ENCODE results near the gene MRPL14.
"Not testable (repeated sequence)": the region's sequence is repeated elsewhere in the genome, so short reads cannot be mapped to it uniquely, and the experiment has no call there.

MRPL14 gene

GRCh38 chr6:44149369-44150012, 22.2 kb upstream of the MRPL14 start:
- no peak for DNase-seq (ENCODE audit: low spot score)

- no peak for DNase-seq (ENCODE audit: low spot score)
These were observed 21.1 kb upstream of the MRPL14 start for GRCh38 chr6:44148306-44148705.

- DNase-seq (ENCODE audit: low spot score): no peak
These were observed 20.0 kb upstream of the MRPL14 start for GRCh38 chr6:44147256-44147655.

GRCh38 chr6:44146685-44147084, 19.4 kb upstream of the MRPL14 start:
- no peak for DNase-seq (ENCODE audit: low spot score)

- no peak for DNase-seq (ENCODE audit: low spot score)
These were observed 18.6 kb upstream of the MRPL14 start for GRCh38 chr6:44145839-44146238.

- DNase-seq (ENCODE audit: low spot score): not testable (repeated sequence)
These were observed 17.3 kb upstream of the MRPL14 start for GRCh38 chr6:44144536-44144935.

GRCh38 chr6:44143731-44144130, 16.5 kb upstream of the MRPL14 start:
- DNase-seq (ENCODE audit: low spot score): no peak

GRCh38 chr6:44142835-44143234, 15.6 kb upstream of the MRPL14 start:
- DNase-seq (ENCODE audit: low spot score): no peak

GRCh38 chr6:44139351-44139743, 12.1 kb upstream of the MRPL14 start:
- DNase-seq (ENCODE audit: low spot score): no peak

GRCh38 chr6:44138717-44139350, 11.6 kb upstream of the MRPL14 start:
- DNase-seq (ENCODE audit: low spot score): no peak

- no peak for DNase-seq (ENCODE audit: low spot score)
These were observed 8.6 kb upstream of the MRPL14 start for GRCh38 chr6:44135875-44136274.

GRCh38 chr6:44135173-44135758, 8.0 kb upstream of the MRPL14 start:
- no peak for DNase-seq (ENCODE audit: low spot score)

GRCh38 chr6:44133981-44134711, 6.9 kb upstream of the MRPL14 start:
- DNase-seq (ENCODE audit: low spot score): no peak

- DNase-seq (ENCODE audit: low spot score): no peak
These were observed 6.0 kb upstream of the MRPL14 start for GRCh38 chr6:44133003-44133931.

- no peak for DNase-seq (ENCODE audit: low spot score)
These were observed 5.2 kb upstream of the MRPL14 start for GRCh38 chr6:44132476-44132875.

- DNase-seq (ENCODE audit: low spot score): no peak
These were observed 4.6 kb upstream of the MRPL14 start for GRCh38 chr6:44131892-44132291.

- no peak for DNase-seq (ENCODE audit: low spot score)
These were observed 2.6 kb upstream of the MRPL14 start for GRCh38 chr6:44129841-44130322.

GRCh38 chr6:44128020-44128917, 1.0 kb upstream of the MRPL14 start:
- DNase-seq (ENCODE audit: low spot score): no peak

- peak; percentile 66 for DNase-seq (ENCODE audit: low spot score)
These were observed 717 bp downstream of the MRPL14 start for GRCh38 chr6:44126320-44127149.

GRCh38 chr6:44123544-44123943, 3.7 kb downstream of the MRPL14 start:
- no peak for DNase-seq (ENCODE audit: low spot score)
